Suprapubic skin (tissue), 3 donors: ENCODE measurements around the gene GFPT2.

Experiments
- CTCF ChIP-seq, 2 donors: fragments of 200-600 bp in 1 of 2; fragments of 450-650 bp in 1 of 2; sonication (generic) in 1 of 2; IDR thresholded peaks; one replicate each; pipeline ENCODE4 v1.5.1; 2016 to 2019; ENCODE audit warnings: antibody characterized with exemption in 2 of 2, mild to moderate bottlenecking in 1 of 2, moderate library complexity in 1 of 2
- EP300 ChIP-seq: sonication (generic); formaldehyde crosslinking; IDR thresholded peaks from one replicate; pipeline ENCODE4 v1.6.1; 2017; ENCODE audit warnings: antibody characterized with exemption
- POLR2A ChIP-seq, 2 donors: fragments of 450-650 bp; IDR thresholded peaks; one replicate each; pipeline ENCODE4 v1.6.1; 2017; ENCODE audit warnings: antibody characterized with exemption in 2 of 2, mild to moderate bottlenecking in 2 of 2, moderate library complexity in 2 of 2

GRCh38 chr5:180380856-180381255 is 27.7 kb upstream of the GFPT2 start:
- TF ChIP-seq POLR2A (IDR thresholded peaks at IDR 0.05) (no peak), CTCF (IDR thresholded peaks at IDR 0.05) (no peak), EP300 (no peak)
